ENCODE measurements around the gene THOC7.

DNA sequence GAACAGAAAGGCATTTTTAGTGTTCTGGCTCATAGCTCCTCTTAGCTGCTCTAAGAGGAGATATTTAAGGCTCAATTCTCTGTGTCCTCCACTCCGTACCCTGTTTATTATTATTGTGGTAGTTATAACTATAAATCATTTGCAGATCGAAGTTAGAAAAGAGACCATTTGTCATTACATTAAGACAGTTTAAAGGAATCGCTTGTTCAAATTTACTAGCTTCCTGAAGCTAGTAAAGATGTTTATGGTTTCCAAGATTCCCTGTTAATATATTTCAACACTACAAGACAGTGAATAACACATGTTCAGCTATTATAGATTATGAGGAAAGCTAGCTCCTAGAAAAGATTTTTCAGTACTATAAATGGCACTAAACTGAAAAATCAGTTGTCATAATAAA lies 12.7 kb upstream of the THOC7 start:
- TF ChIP-seq POLR2A (IDR thresholded peaks at IDR 0.05), result no peak
- TF ChIP-seq, protein P1, sequence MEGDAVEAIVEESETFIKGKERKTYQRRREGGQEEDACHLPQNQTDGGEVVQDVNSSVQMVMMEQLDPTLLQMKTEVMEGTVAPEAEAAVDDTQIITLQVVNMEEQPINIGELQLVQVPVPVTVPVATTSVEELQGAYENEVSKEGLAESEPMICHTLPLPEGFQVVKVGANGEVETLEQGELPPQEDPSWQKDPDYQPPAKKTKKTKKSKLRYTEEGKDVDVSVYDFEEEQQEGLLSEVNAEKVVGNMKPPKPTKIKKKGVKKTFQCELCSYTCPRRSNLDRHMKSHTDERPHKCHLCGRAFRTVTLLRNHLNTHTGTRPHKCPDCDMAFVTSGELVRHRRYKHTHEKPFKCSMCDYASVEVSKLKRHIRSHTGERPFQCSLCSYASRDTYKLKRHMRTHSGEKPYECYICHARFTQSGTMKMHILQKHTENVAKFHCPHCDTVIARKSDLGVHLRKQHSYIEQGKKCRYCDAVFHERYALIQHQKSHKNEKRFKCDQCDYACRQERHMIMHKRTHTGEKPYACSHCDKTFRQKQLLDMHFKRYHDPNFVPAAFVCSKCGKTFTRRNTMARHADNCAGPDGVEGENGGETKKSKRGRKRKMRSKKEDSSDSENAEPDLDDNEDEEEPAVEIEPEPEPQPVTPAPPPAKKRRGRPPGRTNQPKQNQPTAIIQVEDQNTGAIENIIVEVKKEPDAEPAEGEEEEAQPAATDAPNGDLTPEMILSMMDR (IDR thresholded peaks at IDR 0.05), result no peak

Measured in adrenal gland (tissue), 5 donors.